GM12878 (cell line): ENCODE measurements around the gene DDX31. TPM values are rescaled to one million over a fixed set of nuclear protein-coding genes. Genes with fewer than 3 reads are reported as not detected.
A peak's percentile ranks its signal among the peaks of the same experiment; 100 is the strongest.

Experiments
- ATAC-seq: fragments of 200-7000 bp; cut with Tn5 transposase; 3 replicates; pipeline ENCODE4 v1.9.1; 2020; ENCODE audit warnings: mild to moderate bottlenecking, moderate library complexity
- BruUV-seq: library from RNA; stranded (reverse); fragments of 400-500 nt; replicated peaks from 2 replicates; lab custom pipeline; 2021; lab: Mats Ljungman, UMichigan
- CTCF ChIA-PET: fragments of 300-600 bp; sonication (Branson Sonifier 250); formaldehyde crosslinking; extraction: SDS; loops from one replicate; lab custom pipeline; 2021; ENCODE audit warnings: inconsistent platforms; lab: Yijun Ruan, JAX
- POLR2A ChIA-PET: fragments of 350-600 bp; formaldehyde crosslinking; extraction: SDS; loops from one replicate; lab custom pipeline; 2021; ENCODE audit warnings: inconsistent platforms; lab: Charles Lee
- RAD21 ChIA-PET: fragments of 300-600 bp; sonication (Branson Sonifier 250); formaldehyde crosslinking; loops from one replicate; lab custom pipeline; 2023; ENCODE audit warnings: antibody characterized with exemption; ENCODE audit not compliant: unreplicated experiment; lab: Charles Lee
- SMC1A ChIA-PET: fragments of 300-600 bp; sonication (Branson Sonifier 250); formaldehyde crosslinking; loops from one replicate; lab custom pipeline; 2023; ENCODE audit not compliant: unreplicated experiment, uncharacterized antibody; lab: Charles Lee
- DNase-seq: peaks from one replicate; pipeline ENCODE4 v3.0.0-alpha.2; 2011; ENCODE audit warnings: low read depth, low spot score
- FAIRE-seq: peaks from 3 replicates; lab custom pipeline; 2011; peaks lifted over from hg19 to GRCh38; lab: Jason Lieb, UNC
- H2AFZ ChIP-seq: 2 replicates; pipeline ENCODE4 v1.6.0; 2011; ENCODE audit warnings: low read depth, low read length, control low read depth; ENCODE audit not compliant: control insufficient read depth
- H3K27ac ChIP-seq: 2 replicates; pipeline ENCODE4 v1.5.1; 2011; ENCODE audit warnings: control low read depth; ENCODE audit not compliant: control insufficient read depth, insufficient read depth
- H3K27me3 ChIP-seq, 2 experiments: replicated peaks in 1 of 2; 2 replicates each; pipeline versions ENCODE4 v1.6.0 to v1.6.1; 2011; ENCODE audit warnings: low read length in 1 of 2; ENCODE audit not compliant: control insufficient read depth in 2 of 2, insufficient read depth in 2 of 2
- H3K36me3 ChIP-seq, 2 experiments: 2 replicates each; pipeline ENCODE4 v1.5.1; 2011; ENCODE audit warnings: low read length in 1 of 2; ENCODE audit not compliant: control insufficient read depth in 2 of 2, insufficient read depth in 2 of 2
- H3K4me1 ChIP-seq: 2 replicates; pipeline ENCODE4 v1.6.1; 2011; ENCODE audit warnings: mild to moderate bottlenecking, low read length, moderate library complexity, mixed read lengths; ENCODE audit not compliant: control insufficient read depth, insufficient read depth
- H3K4me2 ChIP-seq: 2 replicates; pipeline ENCODE4 v1.6.0; 2011; ENCODE audit warnings: control low read depth; ENCODE audit not compliant: control insufficient read depth, insufficient read depth
- H3K4me3 ChIP-seq: fragments of 200-600 bp; sonication (generic); 2 replicates; pipeline ENCODE4 v1.5.1; 2016
- H3K79me2 ChIP-seq: 2 replicates; pipeline ENCODE4 v1.6.0; 2011; ENCODE audit warnings: low read length; ENCODE audit not compliant: control insufficient read depth, insufficient read depth
- H3K9ac ChIP-seq: 2 replicates; pipeline ENCODE4 v1.8.0; 2011; ENCODE audit warnings: low read length, control low read depth, mixed read lengths; ENCODE audit not compliant: control insufficient read depth, insufficient read depth
- H3K9me3 ChIP-seq: replicated peaks from 3 replicates; pipeline ENCODE4 v1.5.1; 2011; ENCODE audit warnings: mild to moderate bottlenecking, low read length; ENCODE audit not compliant: control insufficient read depth, insufficient read depth
- H4K20me1 ChIP-seq: 2 replicates; pipeline ENCODE4 v1.6.0; 2011; ENCODE audit not compliant: control insufficient read depth, insufficient read depth
- BCLAF1 ChIP-seq: fragments of 450-650 bp; IDR thresholded peaks from 2 replicates; pipeline ENCODE4 v1.6.1; 2017; ENCODE audit warnings: antibody characterized with exemption, mild to moderate bottlenecking, moderate library complexity
- BHLHE40 ChIP-seq, 2 experiments: fragments of 450-650 bp in 1 of 2; IDR thresholded peaks; 2 replicates each; pipeline ENCODE4 v1.6.1; 2011 to 2017; ENCODE audit warnings: low read depth in 2 of 2, borderline replicate concordance in 1 of 2, improper control_type of control experiment in 1 of 2, low read length in 1 of 2, mild to moderate bottlenecking in 1 of 2
- CBFB ChIP-seq: IDR thresholded peaks from 2 replicates; pipeline ENCODE4 v1.6.1; 2016; ENCODE audit warnings: antibody characterized with exemption, low read depth
- IKZF1 ChIP-seq: fragments of 450-650 bp; conservative IDR thresholded peaks from 2 replicates; pipeline ENCODE4 v1.6.1; 2017; ENCODE audit warnings: antibody characterized with exemption, mild to moderate bottlenecking
- IKZF2 ChIP-seq, 2 experiments: fragments of 450-650 bp; IDR thresholded peaks; 2 replicates each; pipeline ENCODE4 v1.6.1; 2017; ENCODE audit warnings: mild to moderate bottlenecking in 2 of 2, moderate library complexity in 2 of 2
- IRF5 ChIP-seq: fragments of 450-650 bp; IDR thresholded peaks from 2 replicates; pipeline ENCODE4 v1.6.1; 2017; ENCODE audit warnings: borderline replicate concordance
- MTA3 ChIP-seq: IDR thresholded peaks from 2 replicates; pipeline ENCODE4 v1.6.1; 2012; ENCODE audit warnings: low read length, inconsistent platforms, borderline replicate concordance
- MXI1 ChIP-seq: fragments of 150-350 bp; IDR thresholded peaks from 2 replicates; pipeline ENCODE4 v1.6.1; 2011; ENCODE audit warnings: low read depth, mild to moderate bottlenecking, inconsistent platforms, low read length, improper control_type of control experiment
- NFYA ChIP-seq: IDR thresholded peaks from 2 replicates; pipeline ENCODE4 v1.6.1; 2011; ENCODE audit warnings: low read depth, mild to moderate bottlenecking, low read length, improper control_type of control experiment, borderline replicate concordance
- POU2F2 ChIP-seq: IDR thresholded peaks from 3 replicates; pipeline ENCODE4 v1.6.1; 2011; ENCODE audit warnings: low read depth, mild to moderate bottlenecking, low read length, borderline replicate concordance
- RAD21 ChIP-seq: IDR thresholded peaks from 2 replicates; pipeline ENCODE4 v1.6.1; 2011; ENCODE audit warnings: mild to moderate bottlenecking, low read depth, low read length, moderate library complexity; ENCODE audit not compliant: insufficient read depth
- SMAD5 ChIP-seq: IDR thresholded peaks from 2 replicates; pipeline ENCODE4 v1.6.1; 2016; ENCODE audit warnings: antibody characterized with exemption, low read depth
- SMC3 ChIP-seq: IDR thresholded peaks from 2 replicates; pipeline ENCODE4 v1.6.1; 2011; ENCODE audit warnings: low read length, improper control_type of control experiment, borderline replicate concordance
- WGBS: methylation state at CpG from one replicate; pipeline ENCODE4 v1.1.6; 2016; ENCODE audit warnings: low lambda C conversion rate; ENCODE audit not compliant: insufficient replicate concordance, insufficient coverage; ENCODE audit errors: missing lambda C conversion rate; 5-methylcytosine and 5-hydroxymethylcytosine counted together
- in situ Hi-C: fragments of 300-500 bp; cut with MboI; formaldehyde crosslinking; loops from 9 replicates; pipeline ENCODE4 v1.14.3; 2018; ENCODE audit warnings: mixed read lengths
- intact Hi-C: fragments of 100-400 bp; cut with micrococcal nuclease; formaldehyde crosslinking; loops from one replicate; pipeline ENCODE4 v1.14.2; 2022; ENCODE audit not compliant: unreplicated experiment
- polyA plus RNA-seq, 11 experiments: library from polyadenylated mRNA; depleted of rRNA in 4 of 11; unstranded in 6 of 11; stranded (reverse) in 5 of 11; fragments of >200 nt; fragmentation: Nextera tagmentation in 4 of 11; fragmentation: Illumina TruSeq in 1 of 11; extraction: Ambion mirVana in 4 of 11; extraction: Trizol in 1 of 11; gene quantifications; 1 replicate in 1 of 11; 2 replicates in 10 of 11; pipeline versions ENCODE4 v1.2.1 to v1.2.3, GENCODE V29; 2011 to 2016; ENCODE audit warnings: inconsistent platforms in 2 of 11, missing spikeins in 2 of 11, low read depth in 1 of 11
- total RNA-seq, 4 experiments: library from RNA; depleted of rRNA in 3 of 4; stranded (reverse); fragments of >200 nt in 3 of 4; fragmentation: Illumina TruSeq in 1 of 4; extraction: Trizol in 1 of 4; gene quantifications; 2 replicates each; pipeline versions ENCODE4 v1.2.1 to v1.2.3, GENCODE V29; 2013 to 2021

DDX31 gene
- total and polyA plus RNA-seq, 10 of the 15 experiments (the other 5 are each of a cell fraction or from before 2014, with no cell fraction given): 12.1 to 30.8 (median 20.8) TPM

DNA sequence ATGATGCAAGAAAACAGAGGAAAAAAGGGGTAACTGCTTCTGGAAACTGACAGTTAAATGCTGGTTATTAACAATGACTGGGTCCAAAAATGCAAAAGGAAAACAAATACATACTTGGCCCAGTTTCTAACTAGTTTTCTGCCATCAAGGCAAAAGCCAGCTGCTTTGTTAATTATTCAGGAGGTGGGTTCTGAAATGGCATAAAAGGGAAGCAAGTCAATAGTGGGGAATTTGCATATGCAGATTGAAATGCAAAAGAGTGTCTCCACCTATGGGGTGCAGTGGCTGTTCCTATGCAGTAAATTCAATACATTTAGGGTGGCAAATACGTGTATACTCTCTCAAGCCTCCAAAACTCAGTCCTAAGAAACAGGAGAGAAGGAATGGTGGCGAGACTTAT, 54.0 kb downstream of the DDX31 start:
- no peaks in the 10 kb centered on the region for H3K79me2 ChIP-seq
- no peak for TF ChIP-seq IKZF1
- TF ChIP-seq POU2F2: peak; percentile 43; the same call in 1 of the 3 replicates
- H3K9ac ChIP-seq: no peak overlapping the region
- in situ Hi-C loops: no loop called here
- intact Hi-C loops: no loop called here
- 93% methylated on average over 2 of the region's 2 CpGs for WGBS
- ATAC-seq (no peak), DNase-seq (no peak), FAIRE-seq (no peak)
- no peaks in the 10 kb centered on the region for H4K20me1 ChIP-seq
- H3K27me3 ChIP-seq: no peaks in the 10 kb centered on the region
- H3K4me2 ChIP-seq: no peak overlapping the region
- ChIA-PET SMC1A (interaction anchor here (0.7 kb wide), 1 partner anchor 1559 kb away, joined by 3 read pairs; no protein-coding TSS in a partner anchor), POLR2A (no interaction called here), CTCF (no interaction called here), RAD21 (no interaction called here)
- H3K36me3 ChIP-seq: peaks cover 8 to 35% of the 10 kb centered on the region in 2 experiments; a peak in 3 of 4 replicates
- no peak overlapping the region for H2AFZ ChIP-seq
- no peak overlapping the region for H3K4me3 ChIP-seq
- H3K9me3 ChIP-seq: no peaks in the 10 kb centered on the region
- no peak overlapping the region for H3K27ac ChIP-seq
- BruUV-seq: no TSS peak
- H3K4me1 ChIP-seq: no peaks in the 10 kb centered on the region

DNA sequence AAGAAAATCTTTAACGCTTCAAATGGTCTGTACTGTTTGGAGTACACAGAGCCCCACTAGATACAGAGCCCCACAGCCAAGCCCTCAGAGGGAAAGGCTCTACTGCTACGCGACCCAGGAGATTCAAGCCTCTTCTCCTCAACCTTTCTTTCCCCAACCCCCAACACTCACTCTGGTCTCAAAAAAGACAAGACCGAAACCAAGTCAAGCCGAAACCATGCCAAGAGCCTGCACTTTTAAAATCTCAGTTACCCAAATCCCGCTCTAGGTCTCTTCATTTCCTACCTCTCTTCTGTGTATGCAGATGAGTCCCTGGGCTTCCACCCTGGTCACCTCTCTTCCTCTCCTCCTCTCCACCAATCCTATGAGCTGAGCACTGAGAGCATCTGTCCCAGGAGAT, 55.5 kb downstream of the DDX31 start:
- no peak overlapping the region for H2AFZ ChIP-seq
- no peak overlapping the region for H3K27ac ChIP-seq
- FAIRE-seq (no peak), DNase-seq (no peak), ATAC-seq (no peak)
- POLR2A ChIA-PET: no interaction called here
- H3K4me2 ChIP-seq: no peak overlapping the region
- SMC1A ChIA-PET: no interaction called here
- no peak overlapping the region for H3K4me3 ChIP-seq
- in situ Hi-C loops (no loop called here), intact Hi-C loops (no loop called here)
- H3K9me3 ChIP-seq: no peaks in the 10 kb centered on the region
- 82% methylated on average over 6 of the region's 6 CpGs for WGBS
- H3K36me3 ChIP-seq: peaks cover 10 to 37% of the 10 kb centered on the region in 2 experiments; a peak in 3 of 4 replicates
- no peaks in the 10 kb centered on the region for H3K27me3 ChIP-seq
- no peaks in the 10 kb centered on the region for H3K4me1 ChIP-seq
- no peaks in the 10 kb centered on the region for H4K20me1 ChIP-seq
- CTCF ChIA-PET: no interaction called here
- H3K79me2 ChIP-seq: no peaks in the 10 kb centered on the region
- no TSS peak for BruUV-seq
- H3K9ac ChIP-seq: no peak overlapping the region
- RAD21 ChIA-PET: no interaction called here
- TF ChIP-seq RAD21: no peak
- TF ChIP-seq MTA3: no peak
- no peak for TF ChIP-seq MXI1
- no peak for TF ChIP-seq CBFB
- no peak for TF ChIP-seq NFYA
- no peak for TF ChIP-seq SMAD5
- TF ChIP-seq SMC3: no peak
- no peak for TF ChIP-seq IKZF2 (IDR thresholded peaks at IDR 0.05)
- TF ChIP-seq IRF5: no peak
- no peak for TF ChIP-seq BCLAF1
- no peak for TF ChIP-seq BHLHE40 (IDR thresholded peaks at IDR 0.05; ENCODE audit: borderline replicate concordance in 1 of 2, low read depth in 2 of 2, low read length in 1 of 2)
